ENCODE results near the gene CTBP2. TPM values are rescaled to one million over a fixed set of nuclear protein-coding genes. Genes with fewer than 3 reads are reported as not detected.

CTBP2 gene
- total RNA-seq, 4 donors from 2014 or later = 65.9 to 129 (median 71.2) TPM

GRCh38 chr10:125011926-125012705 lies 148.2 kb downstream of the CTBP2 start:
- peak in 1 of 2 donors; percentile 30 for DNase-seq
- Histone ChIP-seq H3K9me3 (no peaks in the 10 kb centered on the region), H3K27ac (peak overlapping the region; percentile 30 to 48), H3K36me3 (no peaks in the 10 kb centered on the region), H3K4me1 (peaks cover 11 to 19% of the 10 kb centered on the region in 2 donors), H3K27me3 (no peaks in the 10 kb centered on the region), H3K4me3 (no peak overlapping the region)
- intact Hi-C loops (cut with DNase I; ENCODE audit: low total_unique reads) = no loop called here
- TF ChIP-seq POLR2A (IDR thresholded peaks at IDR 0.05) = no peak
- TF ChIP-seq, protein P1, sequence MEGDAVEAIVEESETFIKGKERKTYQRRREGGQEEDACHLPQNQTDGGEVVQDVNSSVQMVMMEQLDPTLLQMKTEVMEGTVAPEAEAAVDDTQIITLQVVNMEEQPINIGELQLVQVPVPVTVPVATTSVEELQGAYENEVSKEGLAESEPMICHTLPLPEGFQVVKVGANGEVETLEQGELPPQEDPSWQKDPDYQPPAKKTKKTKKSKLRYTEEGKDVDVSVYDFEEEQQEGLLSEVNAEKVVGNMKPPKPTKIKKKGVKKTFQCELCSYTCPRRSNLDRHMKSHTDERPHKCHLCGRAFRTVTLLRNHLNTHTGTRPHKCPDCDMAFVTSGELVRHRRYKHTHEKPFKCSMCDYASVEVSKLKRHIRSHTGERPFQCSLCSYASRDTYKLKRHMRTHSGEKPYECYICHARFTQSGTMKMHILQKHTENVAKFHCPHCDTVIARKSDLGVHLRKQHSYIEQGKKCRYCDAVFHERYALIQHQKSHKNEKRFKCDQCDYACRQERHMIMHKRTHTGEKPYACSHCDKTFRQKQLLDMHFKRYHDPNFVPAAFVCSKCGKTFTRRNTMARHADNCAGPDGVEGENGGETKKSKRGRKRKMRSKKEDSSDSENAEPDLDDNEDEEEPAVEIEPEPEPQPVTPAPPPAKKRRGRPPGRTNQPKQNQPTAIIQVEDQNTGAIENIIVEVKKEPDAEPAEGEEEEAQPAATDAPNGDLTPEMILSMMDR (IDR thresholded peaks at IDR 0.05) = no peak

GRCh38 chr10:125011171-125011925 lies 149.0 kb downstream of the CTBP2 start:
- peak overlapping the region in 1 of 2 donors; percentile 4 for H3K27ac ChIP-seq
- TF ChIP-seq POLR2A (IDR thresholded peaks at IDR 0.05) = no peak
- TF ChIP-seq, protein P1 (IDR thresholded peaks at IDR 0.05) = no peak
- H3K9me3 ChIP-seq = no peaks in the 10 kb centered on the region
- DNase-seq = no peak
- H3K36me3 ChIP-seq = no peaks in the 10 kb centered on the region
- H3K4me1 ChIP-seq = peaks cover 11 to 19% of the 10 kb centered on the region in 2 donors
- intact Hi-C loops (cut with DNase I; ENCODE audit: low total_unique reads) = no loop called here
- H3K4me3 ChIP-seq = no peak overlapping the region
- no peaks in the 10 kb centered on the region for H3K27me3 ChIP-seq

GRCh38 chr10:125010362-125010761 lies 150.0 kb downstream of the CTBP2 start:
- TF ChIP-seq, protein P1 (IDR thresholded peaks at IDR 0.05) = no peak
- no peak for TF ChIP-seq POLR2A (IDR thresholded peaks at IDR 0.05)
- Histone ChIP-seq H3K9me3 (no peaks in the 10 kb centered on the region), H3K27me3 (no peaks in the 10 kb centered on the region), H3K36me3 (no peaks in the 10 kb centered on the region), H3K27ac (no peak overlapping the region), H3K4me1 (peaks cover 7 to 10% of the 10 kb centered on the region in 2 donors), H3K4me3 (no peak overlapping the region)
- no peak for DNase-seq
- intact Hi-C loops (cut with DNase I; ENCODE audit: low total_unique reads) = no loop called here

DNA sequence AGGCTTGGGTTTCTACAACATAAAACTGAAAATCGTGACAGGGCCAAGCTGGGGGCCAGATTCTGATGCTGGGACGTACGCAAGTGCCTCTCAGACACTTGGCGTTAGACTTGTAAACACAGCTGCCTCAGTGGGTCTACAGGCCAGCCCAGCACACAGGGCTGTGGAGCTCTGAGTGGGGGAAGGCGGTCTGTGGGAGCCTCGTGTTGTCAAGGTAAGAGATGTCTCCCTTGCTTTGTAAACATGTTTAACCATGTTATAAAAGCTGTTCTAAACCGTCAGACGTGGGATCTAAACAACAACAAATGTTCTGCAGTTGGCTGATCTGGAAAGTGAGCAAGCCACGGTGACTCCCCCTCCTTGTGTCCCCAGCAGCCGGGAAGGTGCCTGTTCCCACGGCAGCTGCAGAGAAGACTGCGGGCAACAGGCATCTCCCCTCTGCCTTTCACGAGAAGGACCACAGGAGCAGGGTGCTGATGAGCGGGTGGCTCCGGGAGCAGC lies 150.7 kb downstream of the CTBP2 start:
- H3K27me3 ChIP-seq = no peaks in the 10 kb centered on the region
- TF ChIP-seq POLR2A (IDR thresholded peaks at IDR 0.05) = no peak
- TF ChIP-seq, protein P1 (IDR thresholded peaks at IDR 0.05) = no peak
- peak overlapping the region; percentile 4 to 22 for H3K27ac ChIP-seq
- no peak overlapping the region for H3K4me3 ChIP-seq
- H3K36me3 ChIP-seq = no peaks in the 10 kb centered on the region
- peaks cover 1 to 3% of the 10 kb centered on the region in 2 donors for H3K4me1 ChIP-seq
- H3K9me3 ChIP-seq = no peaks in the 10 kb centered on the region
- intact Hi-C loops (cut with DNase I; ENCODE audit: low total_unique reads) = loop anchor here (10.0 kb wide), 1 partner anchor 65 kb away; no protein-coding TSS in a partner anchor
- DNase-seq = no peak
